ENCODE measurements around the gene FMO4.
"Not testable (repeated sequence)": the region's sequence is repeated elsewhere in the genome, so short reads cannot be mapped to it uniquely, and the experiment has no call there.

FMO4 gene

DNA sequence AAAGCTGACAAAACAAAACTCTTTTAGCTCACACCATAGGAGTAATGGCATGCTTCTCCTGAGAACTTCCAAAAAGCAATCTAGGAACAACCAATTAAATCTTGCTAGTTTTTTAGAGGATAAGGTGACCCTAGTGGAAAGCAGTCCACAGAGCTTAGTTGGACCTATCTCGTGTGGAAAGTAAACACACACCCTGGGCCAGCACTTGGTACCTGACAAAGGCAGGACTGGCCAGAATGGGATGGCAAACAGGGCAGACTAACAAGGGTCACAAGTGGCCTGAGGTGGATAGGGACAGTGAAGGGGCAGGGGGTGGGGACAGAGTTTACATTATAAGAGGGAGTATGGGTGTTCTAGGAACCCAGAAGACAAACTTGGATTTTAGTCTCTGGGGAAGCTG, 22.0 kb downstream of the FMO4 start:
- DNase-seq = no peak

- DNase-seq = not testable (repeated sequence)
Observed at GRCh38 chr1:171339345-171339744, 25.4 kb downstream of the FMO4 start.

- no peak for DNase-seq
Observed at GRCh38 chr1:171343727-171344472, 29.9 kb downstream of the FMO4 start.

- DNase-seq = no peak
Observed at GRCh38 chr1:171344473-171344820, 30.5 kb downstream of the FMO4 start.

DNA sequence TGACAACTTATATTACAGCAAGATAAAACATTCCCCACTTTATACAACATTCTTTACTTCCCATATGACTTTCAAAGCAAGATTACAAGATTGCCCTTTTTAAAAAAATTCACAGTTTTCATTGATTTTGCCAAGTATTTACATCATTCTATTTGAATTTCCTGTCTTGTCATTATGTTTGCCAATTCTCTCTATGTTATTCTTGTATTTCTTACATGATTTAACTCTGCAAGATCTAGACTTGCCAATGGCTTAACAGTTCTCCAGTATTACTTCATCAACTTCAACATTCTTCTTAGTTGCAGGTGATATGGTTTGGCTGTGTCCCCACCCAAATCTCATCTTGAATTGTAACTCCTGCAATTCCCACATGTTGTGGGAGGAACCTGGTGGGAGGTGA, 31.6 kb downstream of the FMO4 start:
- DNase-seq = no peak

- DNase-seq = no peak
Observed at GRCh38 chr1:171346881-171347280, 32.9 kb downstream of the FMO4 start.

DNA sequence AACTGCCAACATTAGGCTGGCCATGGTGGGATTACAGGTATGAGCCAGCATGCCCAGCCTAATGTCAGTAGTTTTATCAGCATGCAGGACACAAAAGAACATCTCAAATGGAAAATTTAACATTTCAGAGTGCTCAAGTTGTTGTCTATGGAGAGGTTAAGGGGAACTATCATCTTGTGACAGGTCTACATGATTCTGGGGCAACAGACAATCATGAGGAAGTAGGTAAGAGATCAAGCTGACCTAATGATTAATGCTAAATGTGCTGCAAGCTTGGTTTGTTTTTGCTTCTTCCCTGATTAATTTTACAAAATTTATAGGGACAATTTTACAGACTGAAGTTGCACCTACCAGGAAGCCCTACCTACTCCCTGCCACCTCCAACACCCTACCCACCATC, 36.6 kb downstream of the FMO4 start:
- DNase-seq = no peak

DNA sequence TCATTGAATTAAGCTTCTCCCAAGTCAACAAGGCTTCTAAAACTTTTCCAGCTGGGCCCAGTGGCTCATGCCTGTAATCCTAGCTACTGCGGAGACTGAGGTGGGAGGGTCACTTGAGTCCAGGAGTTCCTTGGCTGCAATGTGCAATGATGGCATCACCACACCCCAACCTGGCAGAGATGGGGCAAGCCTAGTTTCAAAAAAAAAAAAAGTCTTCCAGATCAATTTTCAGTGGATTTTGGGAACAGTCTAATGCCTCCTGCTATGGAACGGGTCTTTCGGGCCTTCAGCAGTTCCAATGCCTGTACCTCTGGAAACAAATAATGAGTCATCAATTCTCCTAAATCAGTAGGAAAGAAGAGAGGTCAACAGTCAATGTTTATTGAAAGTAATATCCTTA, 38.0 kb downstream of the FMO4 start:
- DNase-seq = no peak

DNA sequence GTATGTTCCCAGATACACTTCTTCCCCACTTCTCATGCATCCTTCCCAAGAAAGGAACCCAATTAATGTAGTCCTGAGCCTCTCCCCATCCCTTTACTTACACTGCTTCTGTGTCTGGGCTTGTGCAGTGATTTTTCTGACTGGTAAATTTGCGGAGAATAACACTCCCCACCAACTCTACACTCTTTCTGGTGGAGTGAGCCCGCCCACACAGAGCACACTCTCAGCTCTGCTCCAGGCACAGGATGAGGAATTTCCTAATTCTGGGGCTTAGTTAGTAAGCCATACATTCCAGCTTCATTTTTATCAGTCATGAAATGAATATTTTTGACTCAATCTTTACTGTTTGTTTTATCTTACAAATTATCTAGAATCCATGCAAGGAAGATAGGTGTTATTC, 38.6 kb downstream of the FMO4 start:
- DNase-seq = no peak

DNA sequence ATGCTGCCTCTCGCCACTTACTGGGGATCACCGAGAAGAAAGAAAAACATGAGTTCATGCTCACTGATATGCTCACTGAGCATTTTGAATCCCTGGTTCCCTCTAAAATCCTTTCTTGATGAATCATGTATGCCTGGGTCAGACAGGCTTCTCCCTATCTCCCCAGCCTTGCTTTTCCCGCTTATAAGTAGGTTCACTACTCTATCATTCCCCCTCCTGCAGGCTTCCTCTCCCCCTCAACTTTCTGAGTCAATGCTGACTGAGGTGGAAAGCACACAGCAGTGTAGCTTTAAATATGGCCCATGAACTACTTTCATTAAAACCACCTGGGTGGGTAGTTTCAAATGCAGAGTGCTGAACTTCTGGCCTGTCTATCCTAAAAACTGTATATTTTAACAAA, 41.7 kb downstream of the FMO4 start:
- no peak for DNase-seq

DNA sequence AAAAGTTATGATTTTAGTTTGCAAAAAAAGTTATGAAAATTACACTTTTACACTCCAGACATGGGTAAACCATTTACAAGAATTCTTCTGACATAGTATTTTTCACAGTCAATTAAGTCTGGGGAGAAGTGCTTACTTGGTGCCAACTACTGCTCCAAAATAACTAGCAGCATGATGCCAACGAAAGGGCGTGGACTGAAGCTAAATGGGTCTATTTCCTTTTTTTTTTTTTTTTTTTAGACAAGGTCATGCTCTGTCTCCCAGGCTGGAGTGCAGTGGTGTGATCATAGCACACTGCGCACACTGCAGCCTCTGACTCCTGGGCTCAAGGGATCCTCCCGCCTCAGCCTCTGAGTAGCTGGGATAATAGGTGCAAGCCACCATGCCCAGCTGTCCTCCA, 43.2 kb downstream of the FMO4 start:
- no peak for DNase-seq

DNA sequence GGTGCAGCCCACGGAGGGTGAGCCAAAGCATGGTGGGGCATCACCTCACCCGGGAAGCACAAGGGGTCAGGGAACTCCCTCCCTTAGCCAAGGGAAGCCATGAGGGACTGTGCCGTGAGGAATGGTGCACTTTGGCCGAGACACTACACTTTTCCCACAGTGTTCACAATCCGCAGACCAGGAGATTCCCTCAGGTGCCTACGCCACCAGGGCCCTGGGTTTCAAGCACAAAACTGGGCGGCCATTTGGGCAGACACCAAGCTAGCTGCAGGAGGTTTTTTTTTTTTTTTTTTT, 45.3 kb downstream of the FMO4 start:
- not testable (repeated sequence) for DNase-seq

DNA sequence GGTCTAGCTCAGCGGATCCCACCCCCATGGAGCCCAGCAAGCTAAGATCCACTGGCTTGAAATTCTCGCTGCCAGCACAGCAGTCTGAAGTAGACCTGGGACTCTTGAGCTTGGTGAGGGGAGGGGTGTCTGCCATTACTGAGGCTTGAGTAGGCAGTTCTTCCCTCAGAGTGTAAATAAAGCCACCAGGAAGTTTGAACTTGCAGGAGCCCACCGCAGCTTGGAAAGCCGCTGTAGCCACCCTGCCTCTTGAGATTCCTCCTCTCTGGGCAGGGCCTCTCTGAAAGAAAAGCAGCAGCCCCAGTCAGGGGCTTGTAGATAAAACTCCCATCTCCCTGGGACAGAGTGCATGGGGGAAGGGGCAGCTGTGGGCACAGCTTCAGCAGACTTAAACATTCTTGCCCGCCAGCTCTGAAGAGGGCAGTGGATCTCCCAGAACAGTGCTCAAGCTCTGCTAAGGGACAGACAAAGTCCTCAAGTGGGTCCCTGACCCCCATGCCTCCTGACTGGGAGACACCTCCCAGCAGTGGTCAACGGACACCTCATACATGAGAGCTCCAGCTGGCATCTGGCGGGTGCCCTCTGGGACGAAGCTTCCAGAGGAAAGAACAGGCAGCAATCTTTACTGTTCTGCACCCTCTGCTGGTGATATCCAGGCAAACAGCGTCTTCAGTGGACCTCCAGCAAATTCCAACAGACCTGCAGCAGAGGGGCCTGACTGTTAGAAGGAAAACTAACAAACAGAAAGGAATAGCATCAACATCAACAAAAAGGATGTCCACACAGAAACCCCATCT, 45.9 kb downstream of the FMO4 start:
- not testable (repeated sequence) for DNase-seq

DNA sequence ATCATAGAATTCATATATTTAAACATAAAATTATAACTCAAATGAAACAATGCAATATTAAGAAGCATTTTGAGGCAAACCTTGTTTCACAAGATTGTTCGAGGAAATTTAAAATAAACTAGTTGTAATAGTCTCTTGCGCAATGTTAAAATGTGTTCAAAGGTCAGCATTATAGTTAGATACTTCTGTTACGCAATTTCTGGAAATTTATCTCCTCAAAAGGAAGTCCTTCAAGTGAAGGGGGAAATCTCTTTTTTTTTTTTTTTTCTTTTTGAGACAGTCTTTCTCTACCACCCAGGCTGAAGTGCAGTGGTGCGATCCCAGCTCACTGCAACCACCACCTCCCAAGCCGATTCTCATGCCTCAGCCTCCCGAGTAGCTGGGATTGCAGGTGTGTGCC, 52.1 kb downstream of the FMO4 start:
- no peak for DNase-seq

GRCh38 chr1:171366816-171367215, 52.8 kb downstream of the FMO4 start:
- DNase-seq = no peak

- DNase-seq = no peak
Observed at GRCh38 chr1:171367436-171367835, 53.5 kb downstream of the FMO4 start.

DNA sequence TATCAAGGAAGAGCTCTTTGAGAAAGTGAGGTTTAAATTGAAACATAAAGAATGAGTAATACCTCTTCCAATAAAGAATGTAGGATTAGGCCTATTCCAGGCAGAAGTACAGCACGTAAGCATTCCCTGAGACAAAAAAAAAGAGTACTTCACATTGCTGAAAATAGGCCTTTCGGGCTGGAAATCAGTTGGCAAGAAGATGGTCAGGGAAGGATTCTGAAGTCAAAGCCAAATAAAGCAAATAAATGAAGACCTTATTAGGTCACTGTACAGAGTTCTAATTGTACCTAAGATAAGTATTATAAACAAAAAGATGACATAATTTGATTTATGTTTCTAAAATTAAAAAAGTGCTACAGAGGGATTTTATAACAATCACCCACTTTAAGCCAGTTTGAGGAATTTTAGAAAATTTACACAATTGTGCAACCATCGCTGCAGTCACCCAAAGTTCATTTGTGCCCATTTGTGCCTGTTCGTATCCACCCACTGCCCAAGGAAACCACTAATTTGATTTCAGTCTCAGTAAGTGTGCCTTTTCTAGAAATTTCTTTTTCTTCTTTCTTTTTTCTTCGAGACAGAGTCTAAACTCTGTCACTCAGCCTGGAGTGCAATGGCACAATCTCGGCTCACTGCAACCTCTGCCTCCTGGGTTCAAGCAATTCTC, 58.6 kb downstream of the FMO4 start:
- no peak for DNase-seq

DNA sequence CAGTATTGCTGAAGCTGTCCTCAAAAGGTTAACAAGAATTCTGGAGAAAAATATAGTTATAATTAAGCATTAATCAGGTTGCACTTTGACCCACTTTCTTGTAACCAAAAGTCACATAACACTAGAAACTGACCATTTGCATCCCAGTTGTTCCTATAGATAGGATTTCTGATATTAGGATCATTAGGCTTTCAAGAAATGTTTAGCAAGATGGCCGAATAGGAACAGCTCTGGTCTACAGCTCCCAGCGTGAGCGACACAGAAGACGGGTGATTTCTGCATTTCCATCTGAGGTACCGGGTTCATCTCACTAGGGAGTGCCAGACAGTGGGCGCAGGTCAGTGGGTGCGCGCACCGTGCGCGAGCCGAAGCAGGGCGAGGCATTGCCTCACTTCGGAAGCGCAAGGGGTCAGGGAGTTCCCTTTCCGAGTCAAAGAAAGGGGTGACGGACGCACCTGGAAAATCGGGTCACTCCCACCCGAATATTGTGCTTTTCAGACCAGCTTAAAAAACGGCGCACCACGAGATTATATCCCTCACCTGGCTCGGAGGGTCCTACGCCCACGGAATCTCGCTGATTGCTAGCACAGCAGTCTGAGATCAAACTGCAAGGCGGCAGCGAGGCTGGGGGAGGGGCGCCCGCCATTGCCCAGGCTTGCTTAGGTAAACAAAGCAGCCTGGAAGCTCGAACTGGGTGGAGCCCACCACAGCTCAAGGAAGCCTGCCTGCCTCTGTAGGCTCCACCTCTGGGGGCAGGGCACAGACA, 59.6 kb downstream of the FMO4 start:
- not testable (repeated sequence) for DNase-seq

DNA sequence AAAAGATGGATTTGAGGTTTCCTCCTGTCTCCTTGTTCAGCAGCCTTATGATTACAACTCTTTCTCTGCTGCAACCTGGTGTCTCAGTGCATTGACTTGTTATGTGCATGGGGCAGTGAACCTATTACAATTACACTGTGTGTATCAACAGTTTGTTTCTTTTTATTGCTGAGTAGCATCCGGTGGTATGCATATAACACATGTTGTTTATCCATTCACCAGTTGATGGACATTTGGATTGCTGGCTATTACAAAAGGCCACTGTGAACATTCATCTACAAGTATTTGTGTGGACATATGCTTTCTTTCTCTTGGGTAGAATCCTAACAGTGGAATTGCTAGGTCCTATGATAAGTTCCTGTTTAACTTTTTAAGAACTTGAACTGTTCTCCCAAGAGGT, 65.9 kb downstream of the FMO4 start:
- no peak for DNase-seq

DNA sequence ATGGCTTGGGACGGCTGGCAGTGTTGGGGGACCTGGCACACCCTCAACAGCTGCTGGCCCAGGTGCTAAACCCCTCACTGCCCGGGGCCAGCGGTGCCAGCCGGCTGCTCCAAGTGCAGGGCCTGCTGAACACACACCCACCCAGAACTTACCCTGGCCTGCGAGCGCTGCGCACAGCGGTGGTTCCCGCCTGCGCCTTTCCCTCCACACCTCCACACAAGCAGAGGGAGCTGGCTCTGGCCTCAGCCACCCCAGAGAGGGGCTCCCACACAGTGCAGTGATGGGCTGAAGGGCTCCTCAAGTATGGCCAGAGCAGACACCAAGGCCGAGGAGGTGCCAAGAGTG, 67.9 kb downstream of the FMO4 start:
- DNase-seq = no peak

- DNase-seq = no peak
Observed at GRCh38 chr1:171384496-171384895, 70.5 kb downstream of the FMO4 start.

- DNase-seq = no peak
Observed at GRCh38 chr1:171389171-171389570, 75.2 kb downstream of the FMO4 start.

- DNase-seq = not testable (repeated sequence)
Observed at GRCh38 chr1:171390740-171391139, 76.8 kb downstream of the FMO4 start.

Measured in stimulated activated CD4-positive, alpha-beta T cell treated with anti-CD3 and anti-CD28 coated beads, Interleukin-4, amount 100 ng/mL, for 4 hours (primary cell).